Measurements from ENCODE around the gene FGF9. TPM values are rescaled to one million over a fixed set of nuclear protein-coding genes. Genes with fewer than 3 reads are reported as not detected.

FGF9 gene
- total RNA-seq, 4 donors from 2014 or later, result 0.11 to 0.46 (median 0.14) TPM

- Histone ChIP-seq H3K36me3 (no peaks in the 10 kb centered on the region), H3K4me3 (replicated peaks in 1 of 3) (no peak overlapping the region), H3K9me3 (no peaks in the 10 kb centered on the region), H3K27ac (no peak overlapping the region), H3K4me1 (no peaks in the 10 kb centered on the region), H3K27me3 (no peaks in the 10 kb centered on the region)
- WGBS, 2 donors, result 75 to 79% methylated on average over 5 of the region's 5 CpGs
- intact Hi-C loops (cut with DNase I), result no loop called here
- TF ChIP-seq POLR2A (IDR thresholded peaks at IDR 0.05) (no peak), CTCF (IDR thresholded peaks at IDR 0.05) (no peak)
- DNase-seq, result no peak
Observed at GRCh38 chr13:21736926-21737325, 66.1 kb downstream of the FGF9 start.

DNA sequence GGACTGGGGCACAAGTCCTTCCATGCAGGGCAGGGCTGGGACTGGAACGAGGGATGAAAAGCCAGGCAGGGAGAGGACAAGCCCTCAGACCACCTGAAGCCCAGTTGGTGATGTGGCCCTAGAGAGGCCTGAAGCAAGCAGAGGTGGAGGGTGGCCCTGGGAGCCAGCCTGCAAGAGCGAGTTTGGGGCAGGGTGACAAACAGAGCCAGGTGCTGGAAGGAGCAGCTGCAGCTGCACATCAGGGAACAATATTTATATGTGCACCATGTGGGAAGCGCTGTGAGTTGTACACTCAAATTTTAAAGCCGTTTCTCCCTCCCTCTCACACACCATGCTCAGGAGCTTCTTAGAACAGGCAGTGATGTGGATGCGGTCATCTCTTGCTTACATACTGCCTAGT, 67.8 kb downstream of the FGF9 start:
- Histone ChIP-seq H3K4me1 (no peaks in the 10 kb centered on the region), H3K9me3 (no peaks in the 10 kb centered on the region), H3K36me3 (no peaks in the 10 kb centered on the region), H3K4me3 (replicated peaks in 1 of 3) (no peak overlapping the region), H3K27ac (no peak overlapping the region), H3K27me3 (no peaks in the 10 kb centered on the region)
- 77 to 91% methylated on average over 5 of the region's 5 CpGs for WGBS, 2 donors
- intact Hi-C loops (cut with DNase I), result no loop called here
- TF ChIP-seq CTCF (IDR thresholded peaks at IDR 0.05) (no peak), POLR2A (IDR thresholded peaks at IDR 0.05) (no peak)
- no peak for DNase-seq

- no peak for DNase-seq
- H3K36me3 ChIP-seq, result no peaks in the 10 kb centered on the region
- no peak overlapping the region for H3K27ac ChIP-seq
- intact Hi-C loops (cut with DNase I), result no loop called here
- H3K4me1 ChIP-seq, result no peaks in the 10 kb centered on the region
- TF ChIP-seq CTCF (IDR thresholded peaks at IDR 0.05) (no peak), POLR2A (IDR thresholded peaks at IDR 0.05) (no peak)
- 72 to 74% methylated on average over 8 of the region's 8 CpGs for WGBS, 2 donors
- H3K27me3 ChIP-seq, result no peaks in the 10 kb centered on the region
- H3K4me3 ChIP-seq (replicated peaks in 1 of 3), result no peak overlapping the region
- H3K9me3 ChIP-seq, result no peaks in the 10 kb centered on the region
Observed at GRCh38 chr13:21739771-21740170, 68.9 kb downstream of the FGF9 start.

GRCh38 chr13:21741396-21741979, 70.6 kb downstream of the FGF9 start:
- TF ChIP-seq POLR2A (IDR thresholded peaks at IDR 0.05) (no peak), CTCF (IDR thresholded peaks at IDR 0.05) (no peak)
- Histone ChIP-seq H3K27me3 (no peaks in the 10 kb centered on the region), H3K4me1 (no peaks in the 10 kb centered on the region), H3K4me3 (replicated peaks in 1 of 3) (no peak overlapping the region), H3K27ac (no peak overlapping the region), H3K36me3 (no peaks in the 10 kb centered on the region), H3K9me3 (no peaks in the 10 kb centered on the region)
- intact Hi-C loops (cut with DNase I), result no loop called here
- 95% methylated on average over 4 of the region's 4 CpGs for WGBS, 2 donors
- no peak for DNase-seq

DNA sequence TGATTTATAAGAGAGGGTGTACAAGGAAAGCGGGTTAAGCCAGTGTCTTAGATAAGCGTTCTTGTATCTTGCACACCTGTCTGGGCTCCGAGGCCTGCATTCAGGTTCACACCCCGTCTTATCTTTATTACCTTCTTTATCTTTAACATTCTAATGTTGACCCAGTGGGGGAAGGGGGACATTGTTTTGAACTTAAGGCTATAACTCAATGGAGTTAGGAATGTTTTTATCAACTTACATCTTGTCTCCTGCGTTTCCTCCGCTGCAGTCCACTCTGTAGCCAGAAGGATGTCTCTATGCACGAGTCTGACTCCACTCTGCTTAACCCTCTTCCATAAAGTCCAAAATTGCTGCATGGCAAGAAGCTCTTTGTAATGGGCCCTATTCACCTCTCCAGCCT, 71.2 kb downstream of the FGF9 start:
- H3K36me3 ChIP-seq, result no peaks in the 10 kb centered on the region
- no peak overlapping the region for H3K27ac ChIP-seq
- no peak for DNase-seq
- intact Hi-C loops (cut with DNase I), result no loop called here
- no peak overlapping the region for H3K4me3 ChIP-seq (replicated peaks in 1 of 3)
- 76% methylated on average over 7 of the region's 7 CpGs for WGBS, 2 donors
- no peaks in the 10 kb centered on the region for H3K4me1 ChIP-seq
- no peaks in the 10 kb centered on the region for H3K27me3 ChIP-seq
- TF ChIP-seq POLR2A (IDR thresholded peaks at IDR 0.05) (no peak), CTCF (IDR thresholded peaks at IDR 0.05) (no peak)
- no peaks in the 10 kb centered on the region for H3K9me3 ChIP-seq
